HG03060 (cell line): ENCODE results near the gene PON3.
A peak's percentile ranks its signal among the peaks of the same experiment; 100 is the strongest.

Experiments used
- ATAC-seq: cut with Tn5 transposase; IDR thresholded peaks from one replicate; pipeline ENCODE4 v1.9.1; 2021; ENCODE audit warnings: low read depth, moderate number of reproducible peaks; ENCODE audit not compliant: unreplicated experiment

Gene PON3

GRCh38 chr7:95316588-95316987 lies 79.6 kb downstream of the PON3 start:
- peak; percentile 59 for ATAC-seq

DNA sequence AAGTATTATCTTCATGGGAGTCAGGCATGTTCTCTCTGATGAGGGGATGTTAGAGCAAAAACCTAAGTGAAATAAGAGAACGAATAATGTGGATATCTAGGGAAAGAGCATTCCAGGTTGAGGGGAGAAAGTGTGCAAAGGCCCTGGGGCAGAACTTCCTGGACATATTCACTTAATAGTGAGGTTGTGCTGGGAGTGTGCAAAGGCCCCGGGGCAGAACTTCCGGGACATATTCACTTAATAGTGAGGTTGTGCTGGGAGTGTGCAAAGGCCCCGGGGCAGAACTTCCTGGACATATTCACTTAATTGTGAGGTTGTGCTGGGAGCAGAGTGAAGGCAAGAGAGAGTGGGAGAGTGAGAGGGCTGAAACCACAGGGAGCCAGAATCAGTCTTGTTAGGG lies 83.6 kb downstream of the PON3 start:
- no peak for ATAC-seq

DNA sequence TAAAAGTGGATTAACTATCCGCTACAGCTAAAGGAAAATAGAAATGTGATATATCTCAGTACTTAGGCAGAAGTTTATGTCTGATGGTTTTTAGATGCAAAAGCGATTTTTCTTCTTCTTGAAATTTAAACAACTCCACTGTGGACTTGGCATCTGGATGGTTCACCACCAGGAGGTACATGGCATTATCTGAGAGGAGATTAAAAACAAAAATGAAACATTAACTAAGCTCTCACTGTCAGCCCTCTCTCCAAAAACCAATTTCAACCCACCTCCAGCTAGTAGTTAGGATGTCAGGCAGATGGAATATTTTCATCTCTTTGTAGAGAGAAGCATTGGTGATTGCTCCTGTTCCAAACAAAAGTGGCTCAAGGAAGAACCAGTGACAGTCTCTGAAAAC lies 84.8 kb downstream of the PON3 start:
- no peak for ATAC-seq

DNA sequence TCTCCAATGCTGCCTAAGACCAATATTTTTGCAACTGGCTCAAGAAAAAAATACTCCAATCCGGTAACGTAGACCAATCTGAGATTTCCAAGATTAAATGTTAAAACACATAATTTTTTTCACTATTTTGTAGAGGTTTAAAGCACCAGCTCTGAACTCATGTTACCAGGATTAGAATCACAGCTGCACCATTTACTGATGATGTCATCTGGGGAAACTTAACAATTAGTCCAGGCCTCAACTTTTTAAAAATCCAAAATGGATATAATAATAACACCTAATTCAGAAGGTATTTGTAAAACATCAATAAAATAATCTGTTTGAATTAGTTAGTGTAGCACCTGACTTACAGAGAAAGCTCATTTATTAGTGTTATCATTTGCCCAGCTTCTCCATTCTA lies 86.2 kb downstream of the PON3 start:
- ATAC-seq = no peak
